Keratinocyte (primary cell): Measurements from ENCODE around the gene CTSD.

Experiments used
- CTCF ChIP-seq, 3 experiments: IDR thresholded peaks in 1 of 3; conservative IDR thresholded peaks in 1 of 3; optimal IDR thresholded peaks in 1 of 3; 2 replicates in 2 of 3; 3 replicates in 1 of 3; pipeline versions ENCODE3 to v1.5.1; 2011; ENCODE audit warnings: low read length in 3 of 3, mild to moderate bottlenecking in 3 of 3, moderate library complexity in 2 of 3, control low read depth in 1 of 3, inconsistent platforms in 1 of 3; ENCODE audit not compliant: insufficient read depth in 2 of 3; ENCODE audit errors: extremely low read depth in 1 of 3
- EZH2 ChIP-seq: IDR thresholded peaks from one replicate; pipeline ENCODE4 v1.6.1; 2012; ENCODE audit warnings: inconsistent platforms, mild to moderate bottlenecking, low read length, moderate library complexity

- no peak for TF ChIP-seq CTCF (optimal IDR thresholded peaks at IDR 0.05 in 1 of 3, IDR thresholded peaks at IDR 0.05 in 1 of 3, conservative IDR thresholded peaks at IDR 0.05 in 1 of 3; ENCODE audit: extremely low read depth in 1 of 3, insufficient read depth in 2 of 3, low read length in 3 of 3)
- TF ChIP-seq EZH2 = no peak
Measured at GRCh38 chr11:1731451-1732059, 32.2 kb downstream of the CTSD start.
